Ectodermal cell (in vitro differentiated cells): ENCODE results near the gene NUBP2. TPM values are rescaled to one million over a fixed set of nuclear protein-coding genes. Genes with fewer than 3 reads are reported as not detected.

Experiments used
- H3K27ac ChIP-seq: 2 replicates; pipeline ENCODE4 v1.7.0; 2013; ENCODE audit warnings: mild to moderate bottlenecking, low read depth, low read length; ENCODE audit not compliant: insufficient read depth, poor library complexity, severe bottlenecking
- H3K27me3 ChIP-seq: 2 replicates; pipeline ENCODE4 v1.7.0; 2013; ENCODE audit warnings: mild to moderate bottlenecking, low read length; ENCODE audit not compliant: insufficient read depth, control insufficient read depth, poor library complexity, severe bottlenecking
- H3K36me3 ChIP-seq: one replicate; pipeline ENCODE4 v1.7.0; 2013; ENCODE audit warnings: low read length; ENCODE audit not compliant: control insufficient read depth, insufficient read depth
- H3K4me1 ChIP-seq: one replicate; pipeline ENCODE4 v1.7.0; 2013; ENCODE audit warnings: low read length; ENCODE audit not compliant: control insufficient read depth, insufficient read depth
- H3K4me3 ChIP-seq: 2 replicates; pipeline ENCODE4 v1.7.0; 2013; ENCODE audit warnings: low read depth, low read length, control low read depth; ENCODE audit not compliant: insufficient read depth
- H3K9me3 ChIP-seq: 2 replicates; pipeline ENCODE4 v1.7.0; 2013; ENCODE audit warnings: mild to moderate bottlenecking, low read length, moderate library complexity; ENCODE audit not compliant: control insufficient read depth
- WGBS, 2 experiments: methylation state at CpG; one replicate each; pipeline ENCODE4 v1.1.7; 2013; ENCODE audit warnings: missing lambda C conversion rate in 2 of 2; 5-methylcytosine and 5-hydroxymethylcytosine counted together
- polyA plus RNA-seq, 4 experiments: library from polyadenylated mRNA; stranded (reverse); fragments of 50-300 nt; gene quantifications; one replicate each; pipeline ENCODE4 v1.2.3, GENCODE V29; 2013

The NUBP2 gene
- polyA plus RNA-seq (2013, experiment 1 of 4), result 74.4 TPM
- polyA plus RNA-seq (2013, experiment 2 of 4), result 72.6 TPM
- polyA plus RNA-seq (2013, experiment 3 of 4), result 54.7 TPM
- 61.1 TPM for polyA plus RNA-seq (2013, experiment 4 of 4)

- Histone ChIP-seq H3K27me3 (no peaks in the 10 kb centered on the region), H3K4me1 (peaks cover 9% of the 10 kb centered on the region), H3K9me3 (no peaks in the 10 kb centered on the region), H3K27ac (peak within 1 kb of the TSS; percentile 50), H3K36me3 (peaks cover 7% of the 10 kb centered on the region), H3K4me3 (peak within 1 kb of the TSS; percentile 97)
- WGBS, 2 experiments, result 0% methylated on average over 102 of the region's 102 CpGs
Measured at GRCh38 chr16:1782408-1783264, at the start of gene NUBP2, which contains the start of gene SPSB3. TSS of gene NUBP2 (plus strand) at chr16:1782960. CDS start at chr16:1783021, 61 bp downstream. TSS of gene SPSB3 (minus strand) at chr16:1782571. CDS start at chr16:1781483, 1,088 bp downstream.

- Histone ChIP-seq H3K36me3 (peaks cover 19% of the 10 kb centered on the region), H3K4me3 (no peak overlapping the region)
- 95 to 97% methylated on average over 22 of the region's 22 CpGs for WGBS, 2 experiments
Measured at GRCh38 chr16:1734123-1734522, 48.6 kb upstream of the NUBP2 start.

GRCh38 chr16:1734816-1735215 is 47.9 kb upstream of the NUBP2 start:
- 96% methylated on average over 22 of the region's 22 CpGs for WGBS, 2 experiments
- no peaks in the 10 kb centered on the region for H3K9me3 ChIP-seq
- no peaks in the 10 kb centered on the region for H3K27me3 ChIP-seq
- H3K36me3 ChIP-seq, result peaks cover 15% of the 10 kb centered on the region
- no peak overlapping the region for H3K4me3 ChIP-seq
- H3K4me1 ChIP-seq, result no peaks in the 10 kb centered on the region
- no peak overlapping the region for H3K27ac ChIP-seq

More at GRCh38 chr16:1734123-1734522, 48.6 kb upstream of the NUBP2 start:
- Histone ChIP-seq H3K4me1 (no peaks in the 10 kb centered on the region), H3K9me3 (no peaks in the 10 kb centered on the region), H3K27ac (no peak overlapping the region), H3K27me3 (no peaks in the 10 kb centered on the region)

GRCh38 chr16:1740234-1740633 is 42.5 kb upstream of the NUBP2 start:
- H3K27me3 ChIP-seq, result no peaks in the 10 kb centered on the region
- H3K36me3 ChIP-seq, result no peaks in the 10 kb centered on the region
- 96% methylated on average over 33 of the region's 33 CpGs for WGBS, 2 experiments
- no peak overlapping the region for H3K27ac ChIP-seq
- H3K9me3 ChIP-seq, result no peaks in the 10 kb centered on the region
- H3K4me1 ChIP-seq, result no peaks in the 10 kb centered on the region
- H3K4me3 ChIP-seq, result no peak overlapping the region

GRCh38 chr16:1740781-1741490 is 41.8 kb upstream of the NUBP2 start:
- no peaks in the 10 kb centered on the region for H3K36me3 ChIP-seq
- H3K4me1 ChIP-seq, result no peaks in the 10 kb centered on the region
- no peak overlapping the region for H3K4me3 ChIP-seq
- no peaks in the 10 kb centered on the region for H3K9me3 ChIP-seq
- WGBS, 2 experiments, result 95% methylated on average over 30 of the region's 30 CpGs
- H3K27ac ChIP-seq, result no peak overlapping the region
- H3K27me3 ChIP-seq, result no peaks in the 10 kb centered on the region

GRCh38 chr16:1741553-1742165 is 41.1 kb upstream of the NUBP2 start:
- no peak overlapping the region for H3K27ac ChIP-seq
- H3K27me3 ChIP-seq, result no peaks in the 10 kb centered on the region
- no peaks in the 10 kb centered on the region for H3K4me1 ChIP-seq
- WGBS, 2 experiments, result 94 to 96% methylated on average over 19 of the region's 19 CpGs
- no peaks in the 10 kb centered on the region for H3K9me3 ChIP-seq
- no peaks in the 10 kb centered on the region for H3K36me3 ChIP-seq
- no peak overlapping the region for H3K4me3 ChIP-seq

- no peaks in the 10 kb centered on the region for H3K27me3 ChIP-seq
- H3K36me3 ChIP-seq, result peaks cover 4% of the 10 kb centered on the region
- H3K4me3 ChIP-seq, result no peak overlapping the region
- no peaks in the 10 kb centered on the region for H3K4me1 ChIP-seq
- WGBS, 2 experiments, result 94 to 95% methylated on average over 32 of the region's 32 CpGs
- no peaks in the 10 kb centered on the region for H3K9me3 ChIP-seq
- H3K27ac ChIP-seq, result no peak overlapping the region
Measured at GRCh38 chr16:1743376-1744337, 39.1 kb upstream of the NUBP2 start.

- Histone ChIP-seq H3K36me3 (peaks cover 4% of the 10 kb centered on the region), H3K4me3 (no peak overlapping the region), H3K27ac (no peak overlapping the region), H3K4me1 (no peaks in the 10 kb centered on the region), H3K9me3 (no peaks in the 10 kb centered on the region), H3K27me3 (no peaks in the 10 kb centered on the region)
- 92% methylated on average over 20 to 24 of the region's 24 CpGs for WGBS, 2 experiments
Measured at GRCh38 chr16:1744338-1744840, 38.4 kb upstream of the NUBP2 start.

- no peaks in the 10 kb centered on the region for H3K27me3 ChIP-seq
- H3K4me1 ChIP-seq, result no peaks in the 10 kb centered on the region
- H3K9me3 ChIP-seq, result no peaks in the 10 kb centered on the region
- no peak overlapping the region for H3K4me3 ChIP-seq
- 94 to 95% methylated on average over 25 of the region's 25 CpGs for WGBS, 2 experiments
- H3K36me3 ChIP-seq, result peaks cover 4% of the 10 kb centered on the region
- peak overlapping the region; percentile 87 for H3K27ac ChIP-seq
Measured at GRCh38 chr16:1745181-1745899, 37.4 kb upstream of the NUBP2 start.
